ENCODE measurements around the gene TMPRSS11B.

The TMPRSS11B gene

DNA sequence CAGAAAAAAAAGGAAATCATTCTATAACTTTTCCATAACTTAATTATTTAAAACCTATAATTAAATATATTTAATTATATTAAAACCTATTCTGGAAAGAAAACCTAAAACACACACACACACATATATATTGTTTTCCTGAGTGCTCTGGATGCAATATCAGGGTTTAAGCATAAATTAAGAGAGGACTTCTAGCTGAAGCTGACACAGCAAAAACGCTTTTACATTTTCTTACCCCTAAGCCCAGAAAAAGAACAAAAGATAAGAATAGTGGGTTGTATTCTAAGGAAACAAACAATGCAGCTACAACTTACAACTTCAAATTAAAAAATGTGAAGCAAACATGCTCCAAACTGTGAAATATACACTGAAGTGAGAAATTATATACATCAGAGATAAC lies 52.3 kb downstream of the TMPRSS11B start:
- Histone ChIP-seq H3K4me3 (replicated peaks; ENCODE audit: insufficient read depth, low read length) (no peak overlapping the region), H3K27me3 (ENCODE audit: insufficient read depth, poor library complexity, severe bottlenecking) (no peaks in the 10 kb centered on the region), H3K27ac (replicated peaks) (no peak overlapping the region)
- TF ChIP-seq, protein P1, sequence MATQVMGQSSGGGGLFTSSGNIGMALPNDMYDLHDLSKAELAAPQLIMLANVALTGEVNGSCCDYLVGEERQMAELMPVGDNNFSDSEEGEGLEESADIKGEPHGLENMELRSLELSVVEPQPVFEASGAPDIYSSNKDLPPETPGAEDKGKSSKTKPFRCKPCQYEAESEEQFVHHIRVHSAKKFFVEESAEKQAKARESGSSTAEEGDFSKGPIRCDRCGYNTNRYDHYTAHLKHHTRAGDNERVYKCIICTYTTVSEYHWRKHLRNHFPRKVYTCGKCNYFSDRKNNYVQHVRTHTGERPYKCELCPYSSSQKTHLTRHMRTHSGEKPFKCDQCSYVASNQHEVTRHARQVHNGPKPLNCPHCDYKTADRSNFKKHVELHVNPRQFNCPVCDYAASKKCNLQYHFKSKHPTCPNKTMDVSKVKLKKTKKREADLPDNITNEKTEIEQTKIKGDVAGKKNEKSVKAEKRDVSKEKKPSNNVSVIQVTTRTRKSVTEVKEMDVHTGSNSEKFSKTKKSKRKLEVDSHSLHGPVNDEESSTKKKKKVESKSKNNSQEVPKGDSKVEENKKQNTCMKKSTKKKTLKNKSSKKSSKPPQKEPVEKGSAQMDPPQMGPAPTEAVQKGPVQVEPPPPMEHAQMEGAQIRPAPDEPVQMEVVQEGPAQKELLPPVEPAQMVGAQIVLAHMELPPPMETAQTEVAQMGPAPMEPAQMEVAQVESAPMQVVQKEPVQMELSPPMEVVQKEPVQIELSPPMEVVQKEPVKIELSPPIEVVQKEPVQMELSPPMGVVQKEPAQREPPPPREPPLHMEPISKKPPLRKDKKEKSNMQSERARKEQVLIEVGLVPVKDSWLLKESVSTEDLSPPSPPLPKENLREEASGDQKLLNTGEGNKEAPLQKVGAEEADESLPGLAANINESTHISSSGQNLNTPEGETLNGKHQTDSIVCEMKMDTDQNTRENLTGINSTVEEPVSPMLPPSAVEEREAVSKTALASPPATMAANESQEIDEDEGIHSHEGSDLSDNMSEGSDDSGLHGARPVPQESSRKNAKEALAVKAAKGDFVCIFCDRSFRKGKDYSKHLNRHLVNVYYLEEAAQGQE (IDR thresholded peaks at IDR 0.05; ENCODE audit: insufficient replicate concordance, low read depth) = no peak
- TF ChIP-seq, protein P2, sequence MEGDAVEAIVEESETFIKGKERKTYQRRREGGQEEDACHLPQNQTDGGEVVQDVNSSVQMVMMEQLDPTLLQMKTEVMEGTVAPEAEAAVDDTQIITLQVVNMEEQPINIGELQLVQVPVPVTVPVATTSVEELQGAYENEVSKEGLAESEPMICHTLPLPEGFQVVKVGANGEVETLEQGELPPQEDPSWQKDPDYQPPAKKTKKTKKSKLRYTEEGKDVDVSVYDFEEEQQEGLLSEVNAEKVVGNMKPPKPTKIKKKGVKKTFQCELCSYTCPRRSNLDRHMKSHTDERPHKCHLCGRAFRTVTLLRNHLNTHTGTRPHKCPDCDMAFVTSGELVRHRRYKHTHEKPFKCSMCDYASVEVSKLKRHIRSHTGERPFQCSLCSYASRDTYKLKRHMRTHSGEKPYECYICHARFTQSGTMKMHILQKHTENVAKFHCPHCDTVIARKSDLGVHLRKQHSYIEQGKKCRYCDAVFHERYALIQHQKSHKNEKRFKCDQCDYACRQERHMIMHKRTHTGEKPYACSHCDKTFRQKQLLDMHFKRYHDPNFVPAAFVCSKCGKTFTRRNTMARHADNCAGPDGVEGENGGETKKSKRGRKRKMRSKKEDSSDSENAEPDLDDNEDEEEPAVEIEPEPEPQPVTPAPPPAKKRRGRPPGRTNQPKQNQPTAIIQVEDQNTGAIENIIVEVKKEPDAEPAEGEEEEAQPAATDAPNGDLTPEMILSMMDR (IDR thresholded peaks at IDR 0.05; ENCODE audit: insufficient read depth, low read length) = no peak
- no peak for TF ChIP-seq GABPA (IDR thresholded peaks at IDR 0.05; ENCODE audit: low read depth)
- no peak for TF ChIP-seq POLR2AphosphoS5 (IDR thresholded peaks at IDR 0.05; ENCODE audit: low read depth)
- DNase-seq (ENCODE audit: low read depth in 1 of 2, low spot score in 1 of 2) = no peak

GRCh38 chr4:68187145-68187544 lies 58.3 kb downstream of the TMPRSS11B start:
- TF ChIP-seq, protein P1 (IDR thresholded peaks at IDR 0.05; ENCODE audit: insufficient replicate concordance, low read depth) = no peak
- TF ChIP-seq GABPA (IDR thresholded peaks at IDR 0.05; ENCODE audit: low read depth) = no peak
- TF ChIP-seq POLR2AphosphoS5 (IDR thresholded peaks at IDR 0.05; ENCODE audit: low read depth) = no peak
- TF ChIP-seq, protein P2 (IDR thresholded peaks at IDR 0.05; ENCODE audit: insufficient read depth, low read length) = no peak
- no peak for TF ChIP-seq SPI1 (IDR thresholded peaks at IDR 0.05; ENCODE audit: borderline replicate concordance, low read depth)
- Histone ChIP-seq H3K4me3 (replicated peaks; ENCODE audit: insufficient read depth, low read length) (no peak overlapping the region), H3K27ac (replicated peaks) (no peak overlapping the region), H3K27me3 (ENCODE audit: insufficient read depth, poor library complexity, severe bottlenecking) (no peaks in the 10 kb centered on the region)
- DNase-seq (ENCODE audit: low read depth in 1 of 2, low spot score in 1 of 2) = no peak

DNA sequence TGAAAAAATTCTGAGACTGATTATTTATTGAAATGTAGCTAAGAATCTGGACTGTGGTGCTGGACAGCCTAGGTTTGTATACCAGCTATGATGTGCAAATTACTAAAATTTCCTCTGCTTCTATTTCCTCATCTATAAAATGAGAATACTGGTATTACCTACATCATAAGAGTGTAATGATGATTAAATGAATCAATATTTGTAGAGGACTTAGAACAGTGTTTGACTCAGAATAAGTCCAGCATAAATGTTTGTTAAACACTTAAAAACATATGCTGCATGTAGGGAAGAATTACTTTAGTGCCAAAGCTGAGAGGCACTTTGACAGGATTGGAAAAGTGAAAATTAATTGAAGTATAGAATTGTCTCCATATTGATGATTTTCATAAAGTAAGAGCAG lies 60.6 kb downstream of the TMPRSS11B start:
- H3K27ac ChIP-seq (replicated peaks) = no peak overlapping the region
- TF ChIP-seq GABPA (IDR thresholded peaks at IDR 0.05; ENCODE audit: low read depth) (no peak), POLR2AphosphoS5 (IDR thresholded peaks at IDR 0.05; ENCODE audit: low read depth) (no peak), SPI1 (IDR thresholded peaks at IDR 0.05; ENCODE audit: borderline replicate concordance, low read depth) (no peak)
- TF ChIP-seq, protein P2 (IDR thresholded peaks at IDR 0.05; ENCODE audit: insufficient read depth, low read length) = no peak
- TF ChIP-seq, protein P1 (IDR thresholded peaks at IDR 0.05; ENCODE audit: insufficient replicate concordance, low read depth) = no peak
- DNase-seq (ENCODE audit: low read depth in 1 of 2, low spot score in 1 of 2) = no peak
- no peak overlapping the region for H3K4me3 ChIP-seq (replicated peaks; ENCODE audit: insufficient read depth, low read length)
- H3K27me3 ChIP-seq (ENCODE audit: insufficient read depth, poor library complexity, severe bottlenecking) = no peaks in the 10 kb centered on the region

Measured in HL-60 (cell line).